ENCODE measurements around the gene COLEC11. TPM values are rescaled to one million over a fixed set of nuclear protein-coding genes. Genes with fewer than 3 reads are reported as not detected.

COLEC11 gene
- total RNA-seq, 2 experiments from 2014 or later: 0.35 TPM; not detected in 1

DNA sequence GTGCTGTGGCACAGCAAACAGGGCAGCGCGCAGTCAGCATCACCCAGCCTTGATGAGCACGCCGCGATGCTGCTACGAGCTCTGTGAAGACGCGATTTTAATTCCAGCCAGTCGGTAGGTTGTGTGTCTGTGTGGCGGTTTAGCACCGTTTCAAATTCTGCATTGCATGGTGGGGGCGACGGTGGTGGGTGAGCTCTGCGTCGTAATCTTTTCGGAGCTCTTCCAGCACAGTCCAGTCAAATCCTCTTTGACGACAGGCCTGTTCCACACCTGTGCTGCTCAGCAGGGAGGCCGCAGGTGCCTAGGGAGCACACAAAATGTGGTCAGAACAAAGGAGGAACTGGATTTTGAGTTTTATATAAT lies 71.7 kb downstream of the COLEC11 start:
- Mint-ChIP-seq H3K27me3 (peaks cover 3% of the 10 kb centered on the region), H3K27ac (no peak overlapping the region), H3K4me3 (no peak overlapping the region), H3K9me3 (no peaks in the 10 kb centered on the region), H3K36me3 (ENCODE audit: low read depth) (no peaks in the 10 kb centered on the region), H3K4me1 (no peaks in the 10 kb centered on the region)
- ChIA-PET CTCF (interaction anchor here (1.0 kb wide), 1 partner anchor 15 kb away, joined by 3 read pairs; no protein-coding TSS in a partner anchor), POLR2A (no interaction called here)
- no peak for DNase-seq

DNA sequence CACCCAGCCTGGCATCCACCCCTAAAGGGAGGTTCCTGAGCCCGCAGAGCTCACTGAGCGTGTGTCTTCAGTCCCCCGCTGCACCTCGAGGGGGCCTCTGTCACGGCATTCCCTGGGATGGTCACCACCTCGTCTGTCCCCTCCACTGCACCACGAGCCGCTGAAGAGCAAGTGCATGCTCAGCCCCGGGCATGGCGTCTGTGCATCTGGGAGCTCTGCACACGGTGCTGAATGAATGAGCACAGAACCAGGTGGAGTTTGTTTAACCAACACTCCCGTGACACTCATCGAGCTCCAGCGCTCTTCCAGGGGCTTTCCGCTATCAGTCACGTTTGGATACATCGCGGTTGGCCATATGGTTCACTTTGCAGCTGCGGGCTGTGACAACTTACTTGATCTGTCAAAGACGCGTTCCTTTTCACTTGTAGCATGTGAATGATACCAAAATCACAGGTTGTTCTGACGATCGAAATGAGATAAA lies 72.3 kb downstream of the COLEC11 start:
- Mint-ChIP-seq H3K27me3 (peaks cover 3% of the 10 kb centered on the region), H3K27ac (no peak overlapping the region), H3K36me3 (ENCODE audit: low read depth) (no peaks in the 10 kb centered on the region), H3K9me3 (no peaks in the 10 kb centered on the region), H3K4me3 (no peak overlapping the region), H3K4me1 (no peaks in the 10 kb centered on the region)
- CTCF ChIA-PET: interaction anchor here (1.0 kb wide), 1 partner anchor 16 kb away, joined by 3 read pairs; no protein-coding TSS in a partner anchor
- DNase-seq: no peak
- POLR2A ChIA-PET: no interaction called here

DNA sequence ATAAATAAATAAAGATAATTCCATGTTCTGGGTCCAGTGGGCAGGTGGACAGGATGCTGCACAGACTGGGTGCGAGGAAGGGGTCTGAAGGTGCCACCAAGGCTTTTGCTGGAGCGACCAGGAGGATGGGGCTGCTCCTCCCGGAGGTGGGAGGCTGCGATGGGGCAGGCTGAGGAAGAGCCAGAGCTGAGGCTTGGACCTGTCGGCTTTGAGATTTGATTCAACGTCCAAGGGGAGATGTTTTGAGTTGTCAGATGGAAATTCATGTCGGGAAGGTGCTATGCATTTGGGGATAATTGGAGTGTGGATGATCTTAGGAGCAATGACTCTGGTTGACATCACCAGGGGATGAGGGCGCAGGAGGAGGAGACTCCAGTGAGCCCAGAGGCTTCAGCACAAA lies 74.7 kb downstream of the COLEC11 start:
- no peaks in the 10 kb centered on the region for H3K9me3 Mint-ChIP-seq
- no peak for DNase-seq
- H3K27me3 Mint-ChIP-seq: no peaks in the 10 kb centered on the region
- ChIA-PET POLR2A (no interaction called here), CTCF (no interaction called here)
- H3K36me3 Mint-ChIP-seq (ENCODE audit: low read depth): no peaks in the 10 kb centered on the region
- H3K4me1 Mint-ChIP-seq: no peaks in the 10 kb centered on the region
- H3K4me3 Mint-ChIP-seq: no peak overlapping the region
- H3K27ac Mint-ChIP-seq: no peak overlapping the region

DNA sequence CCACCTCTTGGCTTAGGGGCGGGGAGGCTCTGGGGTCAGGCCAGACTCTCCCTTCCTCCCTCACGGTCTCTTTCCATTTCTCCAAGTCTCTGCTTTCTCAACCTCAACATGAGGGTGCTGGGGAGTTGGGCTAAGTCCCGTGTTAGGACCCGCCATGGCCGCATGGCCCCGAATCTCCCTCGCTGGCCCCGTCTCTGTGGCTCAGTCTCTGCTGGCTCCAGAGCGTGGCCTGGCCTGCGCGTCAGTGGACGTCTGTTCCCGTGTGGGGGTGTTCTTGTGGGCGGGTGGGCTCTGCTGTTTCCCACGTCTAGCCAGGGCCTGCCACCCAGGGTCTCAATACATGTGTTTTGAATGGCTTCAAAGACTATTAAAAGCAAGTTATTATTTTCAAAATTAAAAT lies 75.5 kb downstream of the COLEC11 start:
- H3K27ac Mint-ChIP-seq: no peak overlapping the region
- DNase-seq: no peak
- ChIA-PET POLR2A (no interaction called here), CTCF (no interaction called here)
- no peak overlapping the region for H3K4me3 Mint-ChIP-seq
- H3K27me3 Mint-ChIP-seq: no peaks in the 10 kb centered on the region
- no peaks in the 10 kb centered on the region for H3K36me3 Mint-ChIP-seq (ENCODE audit: low read depth)
- H3K9me3 Mint-ChIP-seq: no peaks in the 10 kb centered on the region
- H3K4me1 Mint-ChIP-seq: no peaks in the 10 kb centered on the region

DNA sequence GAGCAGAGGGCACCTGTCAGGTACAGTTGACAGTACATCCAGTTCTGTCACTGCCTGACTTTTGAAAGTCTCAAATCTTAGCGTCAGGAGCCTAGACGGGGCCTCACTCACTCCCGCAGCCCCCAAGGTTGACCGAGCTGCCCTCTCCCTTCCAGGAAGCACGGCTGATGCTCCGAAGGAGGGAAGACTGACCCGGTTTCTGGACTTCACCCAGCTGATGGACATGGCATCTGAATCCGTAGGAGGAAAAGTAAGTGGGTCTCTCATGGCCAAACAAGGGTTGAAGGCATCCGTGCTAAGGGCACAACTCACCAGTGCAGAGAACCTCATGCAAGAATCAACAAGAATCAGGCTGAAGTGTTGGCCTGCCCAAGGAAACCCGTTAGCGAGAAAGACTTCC lies 76.0 kb downstream of the COLEC11 start:
- CTCF ChIA-PET: no interaction called here
- no peaks in the 10 kb centered on the region for H3K36me3 Mint-ChIP-seq (ENCODE audit: low read depth)
- DNase-seq: no peak
- H3K4me1 Mint-ChIP-seq: no peaks in the 10 kb centered on the region
- no peak overlapping the region for H3K4me3 Mint-ChIP-seq
- H3K27me3 Mint-ChIP-seq: no peaks in the 10 kb centered on the region
- H3K27ac Mint-ChIP-seq: no peak overlapping the region
- POLR2A ChIA-PET: no interaction called here
- H3K9me3 Mint-ChIP-seq: no peaks in the 10 kb centered on the region

DNA sequence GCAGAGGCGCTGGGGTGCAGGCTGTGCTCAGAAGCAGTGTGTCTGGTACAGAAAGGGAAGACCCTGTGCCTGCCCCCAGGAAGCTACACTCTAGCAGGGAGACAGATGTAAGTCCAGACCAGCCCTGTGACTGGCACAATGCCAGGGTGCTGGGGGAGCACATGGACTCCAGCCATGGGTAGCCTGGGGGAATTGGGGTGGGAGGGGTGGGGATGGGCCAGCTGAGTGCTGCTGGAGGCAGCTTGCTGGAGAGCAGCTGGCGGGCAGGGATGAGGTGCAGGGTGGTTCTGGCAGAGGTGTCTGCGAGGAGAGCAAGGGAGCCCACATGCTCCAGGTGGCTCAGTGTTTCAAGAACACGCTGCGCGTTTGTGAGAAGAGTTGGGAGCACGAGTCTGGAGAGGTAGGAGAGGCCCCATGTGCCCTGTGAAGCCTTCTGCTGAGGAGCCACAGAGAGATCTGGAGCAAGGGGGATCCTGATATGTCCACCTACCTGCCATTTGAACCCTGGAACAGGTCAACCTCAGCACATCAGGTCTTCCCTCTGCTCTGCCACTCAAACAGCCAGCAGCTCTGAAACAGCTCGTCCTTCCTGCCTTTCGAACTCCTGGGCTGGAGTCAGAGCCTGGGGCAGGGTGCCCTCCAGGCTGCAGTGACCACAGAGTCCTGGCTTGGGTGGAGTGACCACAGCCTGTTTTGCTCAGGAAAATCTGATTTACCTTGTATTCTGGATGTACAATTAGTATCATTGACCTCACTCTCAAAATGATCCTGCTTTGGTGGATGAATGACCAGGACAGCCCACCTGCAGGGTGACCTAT lies 78.2 kb downstream of the COLEC11 start:
- CTCF ChIA-PET: no interaction called here
- no peaks in the 10 kb centered on the region for H3K36me3 Mint-ChIP-seq (ENCODE audit: low read depth)
- POLR2A ChIA-PET: no interaction called here
- H3K9me3 Mint-ChIP-seq: no peaks in the 10 kb centered on the region
- H3K4me3 Mint-ChIP-seq: no peak overlapping the region
- no peaks in the 10 kb centered on the region for H3K27me3 Mint-ChIP-seq
- no peaks in the 10 kb centered on the region for H3K4me1 Mint-ChIP-seq
- no peak for DNase-seq
- no peak overlapping the region for H3K27ac Mint-ChIP-seq

DNA sequence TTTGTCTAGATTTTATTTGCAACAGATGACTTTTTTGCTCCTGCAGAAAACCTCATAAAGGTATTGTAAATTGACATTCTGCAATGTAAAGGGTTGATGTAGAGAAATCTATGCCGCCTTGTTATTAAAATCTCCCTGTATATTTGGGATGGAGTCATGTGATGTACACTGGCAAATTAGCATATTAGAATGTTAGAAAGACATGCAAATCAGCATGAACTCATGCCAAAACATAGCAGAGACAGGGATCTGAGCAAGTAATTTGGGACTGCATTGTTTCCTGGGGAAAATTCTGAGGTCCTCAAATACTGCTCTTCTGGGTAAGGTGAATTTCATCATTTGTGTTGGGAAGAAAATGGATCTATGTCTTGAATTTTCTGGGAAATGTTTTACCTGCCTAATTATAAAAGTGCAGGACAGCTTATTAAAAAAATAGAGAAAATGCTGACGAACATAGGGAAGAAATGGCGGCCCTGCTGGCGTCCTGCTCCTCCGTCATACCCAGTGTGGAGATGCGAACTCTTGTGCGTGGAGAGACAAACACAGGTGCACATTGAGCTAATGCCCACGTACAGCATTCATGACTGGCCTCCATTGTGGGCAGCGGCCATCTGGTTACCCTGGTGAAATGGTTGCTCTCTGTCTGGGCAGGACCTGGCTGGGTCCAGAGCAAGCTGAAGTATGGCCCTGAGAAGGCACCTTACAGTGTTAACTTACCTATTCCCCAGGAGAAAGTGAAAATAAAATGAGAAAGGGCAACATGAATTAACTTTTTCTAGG lies 79.3 kb downstream of the COLEC11 start:
- Mint-ChIP-seq H3K27me3 (no peaks in the 10 kb centered on the region), H3K27ac (no peak overlapping the region), H3K9me3 (no peaks in the 10 kb centered on the region), H3K36me3 (ENCODE audit: low read depth) (no peaks in the 10 kb centered on the region), H3K4me3 (no peak overlapping the region), H3K4me1 (no peaks in the 10 kb centered on the region)
- CTCF ChIA-PET: no interaction called here
- POLR2A ChIA-PET: no interaction called here
- no peak for DNase-seq

DNA sequence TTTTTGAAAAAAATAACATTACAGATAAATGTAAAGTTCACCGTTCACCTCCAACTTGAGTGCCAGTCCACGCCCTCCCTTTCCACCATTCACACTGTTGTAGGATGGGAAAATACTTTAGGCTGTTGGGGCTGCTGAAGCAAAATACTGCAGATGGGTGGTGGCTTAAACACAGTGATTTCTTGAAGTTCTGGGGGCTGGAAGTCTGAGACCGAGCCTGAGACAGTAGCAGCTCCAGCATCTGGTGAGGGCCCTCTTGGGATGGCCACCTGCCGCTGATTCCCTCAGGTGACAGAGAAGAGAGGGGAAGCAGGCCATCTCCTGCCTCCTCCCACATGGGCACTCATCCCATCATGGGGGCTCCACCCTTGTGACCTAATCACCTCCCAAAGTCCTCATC lies 80.8 kb downstream of the COLEC11 start:
- CTCF ChIA-PET: no interaction called here
- Mint-ChIP-seq H3K27ac (no peak overlapping the region), H3K4me1 (no peaks in the 10 kb centered on the region), H3K36me3 (ENCODE audit: low read depth) (no peaks in the 10 kb centered on the region), H3K9me3 (no peaks in the 10 kb centered on the region), H3K4me3 (no peak overlapping the region), H3K27me3 (no peaks in the 10 kb centered on the region)
- no peak for DNase-seq
- POLR2A ChIA-PET: no interaction called here

DNA sequence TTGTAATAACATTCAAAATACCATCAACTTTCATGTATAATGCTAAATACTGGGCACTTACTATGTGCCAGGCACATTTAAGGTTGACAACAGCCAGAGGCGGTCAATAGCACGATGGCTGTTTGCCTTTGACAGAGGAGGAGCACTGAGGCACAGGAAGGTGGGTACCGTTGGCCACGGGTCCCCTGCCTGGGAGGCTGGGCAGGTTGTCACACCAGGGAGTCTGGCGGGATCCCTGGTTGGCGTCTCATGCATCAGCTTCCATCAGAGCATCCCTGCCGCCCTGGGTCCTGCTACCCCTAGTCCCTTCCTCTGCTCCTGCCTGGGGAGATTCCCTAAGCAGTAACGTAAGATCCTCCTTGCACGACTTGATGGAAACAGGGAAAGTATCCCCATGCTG lies 82.5 kb downstream of the COLEC11 start:
- no peak overlapping the region for H3K4me3 Mint-ChIP-seq
- H3K27ac Mint-ChIP-seq: no peak overlapping the region
- H3K4me1 Mint-ChIP-seq: no peaks in the 10 kb centered on the region
- no peaks in the 10 kb centered on the region for H3K27me3 Mint-ChIP-seq
- no peak for DNase-seq
- no peaks in the 10 kb centered on the region for H3K9me3 Mint-ChIP-seq
- ChIA-PET CTCF (no interaction called here), POLR2A (no interaction called here)
- no peaks in the 10 kb centered on the region for H3K36me3 Mint-ChIP-seq (ENCODE audit: low read depth)

DNA sequence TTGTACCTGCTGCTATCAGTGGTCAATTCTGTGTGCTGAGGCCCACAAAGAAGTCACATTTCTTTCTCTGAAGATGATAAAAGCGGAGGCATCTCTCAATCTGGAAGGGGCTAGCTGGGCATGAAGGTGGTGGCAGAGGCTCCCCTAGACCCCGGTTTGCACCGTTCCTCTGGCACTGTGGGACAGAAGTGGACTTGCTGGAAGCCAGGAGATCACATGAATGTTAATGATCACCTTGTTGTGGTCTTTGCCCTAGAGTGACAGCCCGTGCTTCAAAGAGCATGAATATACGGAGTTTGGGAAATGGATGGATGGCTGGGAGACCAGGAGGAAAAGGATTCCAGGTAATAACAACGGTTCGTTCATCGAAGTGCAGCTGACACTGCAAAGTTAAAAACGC lies 83.3 kb downstream of the COLEC11 start:
- POLR2A ChIA-PET: no interaction called here
- no peak overlapping the region for H3K4me3 Mint-ChIP-seq
- H3K27me3 Mint-ChIP-seq: no peaks in the 10 kb centered on the region
- DNase-seq: no peak
- H3K9me3 Mint-ChIP-seq: no peaks in the 10 kb centered on the region
- no peak overlapping the region for H3K27ac Mint-ChIP-seq
- no peaks in the 10 kb centered on the region for H3K4me1 Mint-ChIP-seq
- no peaks in the 10 kb centered on the region for H3K36me3 Mint-ChIP-seq (ENCODE audit: low read depth)
- CTCF ChIA-PET: no interaction called here

DNA sequence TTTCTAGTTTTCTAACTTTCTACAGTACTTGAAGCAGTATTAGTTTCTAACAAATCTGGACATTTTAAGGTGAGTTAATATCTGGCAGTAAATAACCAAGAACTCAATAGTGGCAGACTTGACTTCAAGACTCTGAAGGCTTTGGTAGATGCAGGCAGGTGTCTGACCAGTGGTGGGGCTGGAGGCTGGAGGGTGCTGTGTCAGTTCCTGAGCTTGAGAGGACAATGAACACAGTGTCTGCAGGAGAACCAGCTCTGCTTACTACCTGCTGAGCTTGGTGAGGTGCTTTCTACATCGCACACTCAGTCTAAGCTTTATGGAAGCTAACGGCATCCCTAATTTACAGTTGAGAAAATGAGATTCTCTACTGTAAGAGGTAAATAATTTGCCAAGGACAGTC lies 84.3 kb downstream of the COLEC11 start:
- no peak for DNase-seq
- no peak overlapping the region for H3K4me3 Mint-ChIP-seq
- H3K9me3 Mint-ChIP-seq: no peaks in the 10 kb centered on the region
- H3K27ac Mint-ChIP-seq: no peak overlapping the region
- no peaks in the 10 kb centered on the region for H3K4me1 Mint-ChIP-seq
- no peaks in the 10 kb centered on the region for H3K36me3 Mint-ChIP-seq (ENCODE audit: low read depth)
- POLR2A ChIA-PET: no interaction called here
- CTCF ChIA-PET: interaction anchor here (0.6 kb wide), 1 partner anchor 91 kb away, joined by 6 read pairs; no protein-coding TSS in a partner anchor
- H3K27me3 Mint-ChIP-seq: no peaks in the 10 kb centered on the region

DNA sequence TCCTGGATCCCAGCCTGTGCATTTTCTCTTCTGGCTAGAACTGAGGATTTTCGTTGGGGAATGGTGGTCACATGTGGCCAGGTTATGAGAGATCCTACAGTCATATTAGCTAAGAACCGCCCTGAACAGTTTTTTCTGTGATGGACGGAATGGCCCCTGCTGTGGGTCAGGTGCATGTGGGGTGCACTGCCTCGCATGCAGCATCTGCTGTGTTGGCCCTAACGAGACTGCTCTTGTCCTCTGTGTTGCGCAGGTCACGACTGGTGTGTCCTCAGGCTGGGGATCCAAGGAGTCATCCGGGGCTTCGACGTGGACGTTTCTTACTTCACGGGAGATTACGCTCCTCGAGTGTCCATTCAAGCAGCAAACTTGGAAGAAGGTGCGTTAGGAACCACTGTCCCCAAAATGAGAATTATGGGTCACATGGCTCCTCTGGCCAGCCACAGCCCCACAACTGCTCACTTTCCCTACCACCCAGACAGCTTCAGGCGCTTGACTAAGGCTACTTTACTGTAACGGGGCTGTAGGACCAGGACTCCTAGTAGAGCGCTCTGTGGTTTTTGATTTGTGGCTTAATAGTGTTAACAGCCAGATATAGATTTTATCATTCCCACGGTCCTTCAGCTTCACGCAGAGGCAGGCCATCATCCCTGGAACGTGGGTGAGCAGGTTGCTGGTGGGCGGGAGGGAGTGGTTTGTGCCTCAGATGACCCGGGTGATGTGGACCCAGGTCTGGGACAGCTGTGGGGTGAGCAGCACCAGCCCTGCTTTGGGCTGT lies 84.9 kb downstream of the COLEC11 start:
- Mint-ChIP-seq H3K4me3 (no peak overlapping the region), H3K27ac (no peak overlapping the region), H3K9me3 (no peaks in the 10 kb centered on the region), H3K27me3 (no peaks in the 10 kb centered on the region), H3K36me3 (ENCODE audit: low read depth) (no peaks in the 10 kb centered on the region), H3K4me1 (no peaks in the 10 kb centered on the region)
- DNase-seq: no peak
- POLR2A ChIA-PET: no interaction called here
- CTCF ChIA-PET: interaction anchor here (0.6 kb wide), 1 partner anchor 92 kb away, joined by 6 read pairs; no protein-coding TSS in a partner anchor
